HG03039 (cell line): Measurements from ENCODE around the gene PAX4.

Experiments
- ATAC-seq: cut with Tn5 transposase; IDR thresholded peaks from one replicate; pipeline ENCODE4 v1.9.1; 2021; ENCODE audit warnings: mild to moderate bottlenecking, moderate library complexity; ENCODE audit not compliant: unreplicated experiment

PAX4 gene, protein sequence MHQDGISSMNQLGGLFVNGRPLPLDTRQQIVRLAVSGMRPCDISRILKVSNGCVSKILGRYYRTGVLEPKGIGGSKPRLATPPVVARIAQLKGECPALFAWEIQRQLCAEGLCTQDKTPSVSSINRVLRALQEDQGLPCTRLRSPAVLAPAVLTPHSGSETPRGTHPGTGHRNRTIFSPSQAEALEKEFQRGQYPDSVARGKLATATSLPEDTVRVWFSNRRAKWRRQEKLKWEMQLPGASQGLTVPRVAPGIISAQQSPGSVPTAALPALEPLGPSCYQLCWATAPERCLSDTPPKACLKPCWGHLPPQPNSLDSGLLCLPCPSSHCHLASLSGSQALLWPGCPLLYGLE

DNA sequence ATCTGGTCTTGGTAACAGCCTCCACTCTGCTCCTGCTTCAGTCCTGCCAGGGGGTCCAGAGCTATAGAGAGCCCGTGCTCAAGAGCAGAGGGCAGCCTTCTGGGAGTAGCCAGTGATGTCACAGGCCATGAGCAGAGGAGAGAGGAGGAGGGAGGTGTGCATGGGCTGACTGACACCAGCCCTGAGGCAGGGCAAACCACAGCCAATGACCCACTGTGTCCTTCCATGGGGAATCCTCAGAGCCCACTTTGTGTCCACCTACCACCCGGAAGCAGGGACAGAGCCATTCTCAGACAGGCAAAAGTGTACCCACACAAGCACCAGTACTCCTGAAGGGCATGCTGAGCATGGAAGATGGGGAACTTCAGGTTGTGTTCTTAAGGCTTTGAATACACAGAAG is at the start of gene PAX4:
Gene PAX4 (minus strand): TSS at position 101 of the 400 bp plus-strand sequence. CDS start 2,214 bp downstream, outside the sequence.
- no peak for ATAC-seq

DNA sequence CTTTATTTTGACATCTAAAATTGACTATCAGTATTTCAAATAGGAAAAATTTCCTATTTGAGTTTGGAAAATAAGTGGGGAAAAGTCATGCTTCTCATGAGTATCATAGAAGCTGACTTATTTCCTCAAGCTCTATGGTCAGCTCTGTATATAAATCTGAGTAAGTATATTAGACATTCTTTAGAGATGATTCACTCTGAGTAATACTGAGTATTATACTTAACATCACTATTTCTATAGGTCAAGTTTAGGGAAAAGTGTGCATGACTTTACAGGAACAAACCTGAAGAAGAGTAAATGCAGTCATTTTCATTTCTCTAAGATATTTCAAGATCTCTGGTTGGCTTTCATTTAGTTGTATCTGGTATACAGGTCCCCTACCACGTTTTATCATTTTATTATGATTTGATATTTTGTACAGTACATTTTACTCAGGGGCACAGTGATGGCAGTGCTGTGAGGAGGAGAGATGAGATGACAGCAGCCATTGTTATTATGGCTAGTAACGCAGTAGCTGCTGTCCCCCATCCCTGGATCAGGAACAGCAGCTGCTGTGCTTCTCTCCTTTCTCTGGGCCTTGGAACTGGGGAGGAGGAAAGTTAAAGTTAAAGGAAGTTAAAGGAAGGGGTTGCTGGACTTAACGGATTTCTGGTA is 49.2 kb upstream of the PAX4 start:
- ATAC-seq: peak; percentile 62

GRCh38 chr7:127666602-127667001 is 48.7 kb upstream of the PAX4 start:
- ATAC-seq: no peak

- no peak for ATAC-seq
Measured at GRCh38 chr7:127665922-127666321, 48.0 kb upstream of the PAX4 start.

GRCh38 chr7:127658970-127659630 is 41.2 kb upstream of the PAX4 start:
- ATAC-seq: no peak

GRCh38 chr7:127657500-127657899 is 39.6 kb upstream of the PAX4 start:
- no peak for ATAC-seq

GRCh38 chr7:127655720-127656119 is 37.8 kb upstream of the PAX4 start:
- no peak for ATAC-seq

DNA sequence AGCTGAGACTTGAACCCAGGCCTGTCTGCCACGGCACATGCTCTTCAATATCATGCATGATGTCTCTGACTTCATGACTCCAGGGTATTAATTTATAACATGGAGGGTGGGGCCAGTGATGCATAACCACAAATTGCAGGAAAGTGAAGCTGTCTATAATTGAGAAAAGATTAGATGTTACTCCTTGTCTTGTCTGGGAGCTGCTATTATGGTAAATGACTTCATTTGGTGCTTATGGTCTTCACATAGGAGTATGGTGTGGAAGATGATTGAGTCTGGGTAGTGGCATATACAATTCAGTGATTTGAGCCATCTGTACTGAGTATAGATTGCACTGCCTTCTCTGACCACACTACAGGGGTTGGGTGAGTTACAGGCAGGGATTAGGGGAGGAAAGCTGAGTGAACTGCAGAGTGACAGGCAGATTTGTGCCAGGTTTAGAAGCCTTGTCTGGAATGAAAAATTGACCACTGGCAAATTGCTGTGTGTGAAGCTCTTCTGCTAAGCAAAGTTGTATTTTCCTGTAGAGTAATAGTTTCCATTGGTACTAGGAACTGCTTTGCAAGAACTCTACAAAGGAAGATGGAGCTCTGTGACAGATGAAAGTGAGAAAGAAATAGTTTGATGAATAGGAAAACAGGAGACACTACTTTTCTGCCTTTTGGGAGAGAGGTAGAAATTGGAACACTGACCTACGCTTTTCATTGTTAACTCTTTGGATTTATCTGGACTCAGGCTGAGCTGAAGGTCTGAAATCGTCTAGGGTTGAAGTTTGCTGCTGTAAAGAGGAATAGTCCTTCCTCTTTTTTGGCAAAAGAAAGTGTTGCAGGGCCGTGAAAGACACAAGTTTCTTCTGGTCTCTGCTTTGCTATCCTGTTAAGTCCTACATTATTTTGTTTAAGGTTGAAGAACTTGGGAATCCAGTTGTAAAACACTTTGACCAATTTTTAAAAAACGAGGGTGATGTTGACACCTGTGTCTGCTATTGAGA is 36.8 kb upstream of the PAX4 start:
- ATAC-seq: no peak

GRCh38 chr7:127653396-127653795 is 35.5 kb upstream of the PAX4 start:
- ATAC-seq: no peak

DNA sequence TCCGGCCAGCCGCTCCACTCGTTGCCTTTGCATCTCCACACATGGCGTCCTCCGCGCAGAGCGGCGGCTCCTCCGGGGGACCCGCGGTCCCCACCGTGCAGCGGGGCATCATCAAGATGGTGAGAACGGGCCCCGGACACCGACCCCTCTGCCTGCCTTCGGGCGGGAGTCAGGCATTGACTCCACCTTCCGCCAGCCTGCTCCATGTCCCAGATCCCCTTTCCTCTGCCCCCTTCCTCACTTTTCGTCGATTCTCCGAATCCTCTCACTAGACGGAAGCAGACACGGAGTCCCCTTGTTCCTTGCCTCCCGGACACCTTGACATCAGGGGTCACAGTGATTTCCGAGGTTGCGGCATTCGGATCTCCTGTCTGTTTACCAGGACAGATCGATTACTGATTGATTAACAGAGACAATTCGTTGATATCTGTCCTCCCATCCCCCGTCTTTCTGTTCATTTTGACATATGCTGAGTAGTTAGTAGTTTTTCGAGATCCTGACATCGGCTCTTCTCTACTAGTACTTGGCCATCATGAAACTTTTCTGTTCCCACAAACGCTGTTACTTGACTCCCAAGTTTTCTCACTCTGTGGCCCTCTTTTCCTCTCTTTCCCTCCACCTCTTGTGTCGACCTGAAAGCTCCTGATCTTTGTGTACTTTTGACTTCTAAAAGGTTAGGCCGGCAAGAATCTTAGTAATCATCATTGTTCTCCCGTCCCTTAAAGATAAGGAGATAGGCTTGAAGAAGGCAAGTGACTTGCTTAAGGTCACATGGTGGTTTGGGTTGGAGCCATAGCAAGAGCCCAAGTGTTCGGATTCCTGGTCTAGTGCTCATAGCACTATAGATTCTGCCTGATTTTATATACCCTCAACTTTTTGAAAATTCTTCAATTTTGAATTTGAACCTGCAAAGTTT is 34.6 kb upstream of the PAX4 start:
- peak; percentile 11 for ATAC-seq

DNA sequence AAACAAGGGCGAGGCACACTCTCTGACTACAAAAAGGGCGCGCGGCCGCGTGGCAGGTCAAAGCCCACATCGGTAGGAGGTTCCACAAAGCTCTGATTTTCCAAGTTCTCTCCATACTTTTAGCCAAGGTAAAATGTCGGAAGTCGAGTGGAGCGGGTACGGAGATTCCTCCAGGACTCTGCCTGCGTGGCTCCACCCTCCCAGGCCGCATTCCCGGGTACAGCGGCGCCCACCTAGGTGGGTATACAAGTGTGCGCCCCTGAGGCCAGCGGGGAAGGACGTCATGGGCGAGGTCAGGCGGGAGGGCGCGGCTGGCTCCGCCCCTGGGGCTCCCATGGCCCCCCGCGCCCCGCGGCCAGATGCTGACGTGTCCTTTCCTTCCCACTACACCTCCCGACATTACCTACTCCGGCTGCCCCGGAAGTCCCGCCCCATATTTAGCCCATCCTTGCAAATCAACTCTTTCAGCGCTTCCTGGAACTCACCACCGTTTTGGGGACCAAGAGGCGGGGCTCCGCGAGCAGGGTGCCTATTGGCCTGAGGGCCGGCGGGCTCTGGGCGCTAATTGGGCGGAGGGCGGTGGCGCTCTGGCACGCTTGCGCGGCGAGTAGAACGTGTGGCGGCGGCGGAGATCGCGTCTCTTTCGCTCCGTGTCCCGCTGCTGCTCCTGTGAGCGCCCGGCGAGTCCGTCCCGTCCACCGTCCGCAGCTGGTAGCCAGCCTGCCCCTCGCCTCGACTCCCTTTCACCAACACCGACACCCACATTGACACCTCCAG is 33.8 kb upstream of the PAX4 start, which contains the start of gene SND1:
Gene SND1 (plus strand): TSS at position 639 of the 777 bp plus-strand sequence. CDS start 180 bp downstream, outside the sequence.
- ATAC-seq: peak; percentile 94

GRCh38 chr7:127650847-127651555 is 33.1 kb upstream of the PAX4 start:
- no peak for ATAC-seq

DNA sequence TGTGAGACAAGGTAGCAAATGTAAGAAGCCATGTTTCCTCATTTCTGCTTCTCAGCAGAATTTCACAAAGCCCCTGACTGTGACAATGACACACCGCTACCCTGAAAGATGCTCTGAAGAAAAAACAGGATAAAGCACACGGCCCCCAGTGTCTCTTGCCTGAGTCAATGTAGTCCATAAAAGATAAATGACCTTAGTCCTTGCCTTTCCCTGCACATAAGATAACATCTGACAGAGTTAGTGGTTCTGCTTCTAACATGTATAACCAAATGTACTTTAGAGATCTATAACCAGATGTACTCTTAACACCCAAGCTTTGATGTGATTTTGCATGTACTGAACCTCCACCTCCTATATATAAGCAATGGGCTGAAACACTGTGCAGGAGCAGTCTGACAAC is 31.0 kb upstream of the PAX4 start:
- ATAC-seq: no peak

DNA sequence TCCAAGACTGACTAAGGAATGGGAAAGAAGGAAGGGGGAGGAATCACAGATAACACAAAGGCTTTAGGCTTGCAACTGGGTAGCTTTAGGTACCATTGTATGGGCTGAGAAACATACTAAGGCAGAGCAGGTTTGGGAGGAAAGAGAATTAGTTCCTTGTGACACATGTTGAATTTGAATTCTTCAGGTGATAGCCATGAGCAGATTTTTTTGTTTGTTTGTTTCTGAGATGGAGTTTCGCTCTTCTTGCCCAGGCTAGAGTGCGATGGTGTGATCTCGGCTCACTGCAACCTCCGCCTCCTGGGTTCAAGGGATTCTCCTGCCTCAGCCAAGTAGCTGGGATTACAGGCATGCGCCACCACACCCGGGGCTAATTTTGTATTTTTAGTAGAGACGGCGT is 29.7 kb upstream of the PAX4 start:
- ATAC-seq: no peak

GRCh38 chr7:127644484-127644883 is 26.5 kb upstream of the PAX4 start:
- ATAC-seq: no peak

DNA sequence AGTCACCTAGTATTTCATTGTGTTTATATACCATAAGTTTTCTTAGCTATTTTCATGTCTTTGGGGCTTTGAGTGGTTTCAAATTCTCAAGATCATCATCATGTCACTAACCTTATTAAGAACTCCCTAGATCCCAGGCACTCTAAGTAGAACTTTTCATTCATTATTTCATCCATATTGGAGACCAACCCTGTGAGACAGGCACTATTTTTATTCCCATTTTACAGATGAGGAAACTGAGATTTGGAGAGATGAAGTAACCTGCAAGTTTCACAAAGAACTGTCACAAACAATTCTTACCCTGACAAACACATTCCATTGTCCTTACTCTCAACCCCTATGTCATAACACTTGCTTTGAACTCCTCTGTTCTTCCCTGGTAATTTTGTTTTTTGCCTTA is 20.3 kb upstream of the PAX4 start:
- no peak for ATAC-seq

GRCh38 chr7:127635659-127636285 is 17.8 kb upstream of the PAX4 start:
- no peak for ATAC-seq
